ENCODE measurements around the gene SLC25A21.
A peak's percentile ranks its signal among the peaks of the same experiment; 100 is the strongest.

The SLC25A21 gene

DNA sequence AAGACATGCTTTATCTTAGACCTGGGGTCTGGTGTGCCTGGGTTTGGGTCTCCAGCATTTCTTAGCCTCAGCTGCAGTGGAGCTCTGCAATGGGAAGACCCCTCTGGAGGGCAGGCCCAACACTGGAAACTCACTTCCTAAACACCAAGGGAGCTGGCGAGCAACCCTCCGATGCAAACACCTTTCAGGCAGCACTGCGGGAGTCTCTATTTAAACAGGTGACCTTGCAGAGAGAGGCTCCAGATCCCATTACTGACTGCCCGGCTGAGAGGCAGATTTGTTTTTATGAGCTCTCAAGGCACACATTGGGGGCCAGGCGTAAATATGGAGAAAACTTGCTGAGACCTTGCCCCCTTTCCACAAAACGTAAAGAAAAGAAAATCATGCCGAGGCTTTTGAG, 315.3 kb downstream of the SLC25A21 start:
- DNase-seq, result peak; percentile 80

DNA sequence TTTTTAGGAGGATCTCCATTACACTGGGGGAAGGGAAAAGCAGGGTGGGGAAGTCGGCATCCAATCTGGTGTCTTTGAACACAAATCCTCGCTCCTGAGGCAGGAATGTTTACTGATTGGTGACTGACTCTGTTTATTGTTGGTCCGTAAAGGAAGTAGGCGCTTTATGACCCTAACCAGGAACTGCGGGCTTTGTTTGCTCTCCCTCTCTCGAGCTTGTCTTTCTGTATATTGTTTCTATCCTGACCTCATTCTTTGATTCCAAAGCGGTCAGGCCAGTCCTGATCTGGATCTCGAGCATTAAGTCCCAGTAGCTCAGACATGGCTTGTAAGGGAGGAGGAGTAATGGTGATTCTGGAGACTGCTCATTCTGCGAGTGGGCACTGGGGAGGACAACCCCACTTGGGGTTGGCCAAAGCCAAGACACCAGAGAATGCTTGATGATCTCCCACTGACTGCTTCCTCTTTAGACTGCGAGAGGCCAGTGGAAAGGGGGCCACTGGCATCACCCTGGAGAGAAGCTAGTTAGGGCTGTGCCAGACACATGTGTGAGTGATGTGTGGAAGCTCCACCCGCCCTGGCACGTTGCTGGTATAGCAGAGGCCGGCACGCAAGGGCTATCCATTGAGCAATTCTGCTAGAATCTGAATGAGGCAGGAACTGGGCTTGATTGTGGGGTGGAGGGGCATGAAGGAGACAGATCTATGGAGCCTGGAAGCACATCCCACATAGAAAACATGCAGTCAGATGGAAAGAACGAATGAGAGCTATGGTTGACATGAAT, 316.1 kb downstream of the SLC25A21 start:
- peak; percentile 96 for DNase-seq

DNA sequence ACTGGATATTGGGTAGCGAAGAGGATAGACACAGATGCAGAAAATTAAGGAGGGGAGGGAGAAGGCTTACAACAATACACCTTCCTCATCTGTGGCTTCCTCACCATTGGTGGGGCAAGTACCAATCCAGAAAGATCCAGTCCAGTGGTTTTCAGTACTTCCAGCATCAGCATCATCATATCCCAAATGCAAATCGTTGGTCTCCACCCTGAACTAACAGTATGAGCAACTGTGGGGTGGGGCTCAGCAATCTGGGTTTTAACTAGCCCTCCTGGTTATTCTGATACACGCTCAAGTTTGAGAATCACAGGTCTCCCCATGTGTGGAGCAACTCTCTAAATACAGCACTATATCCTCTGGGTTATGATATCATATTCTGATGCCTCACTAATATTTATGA, 317.0 kb downstream of the SLC25A21 start:
- DNase-seq, result no peak

DNA sequence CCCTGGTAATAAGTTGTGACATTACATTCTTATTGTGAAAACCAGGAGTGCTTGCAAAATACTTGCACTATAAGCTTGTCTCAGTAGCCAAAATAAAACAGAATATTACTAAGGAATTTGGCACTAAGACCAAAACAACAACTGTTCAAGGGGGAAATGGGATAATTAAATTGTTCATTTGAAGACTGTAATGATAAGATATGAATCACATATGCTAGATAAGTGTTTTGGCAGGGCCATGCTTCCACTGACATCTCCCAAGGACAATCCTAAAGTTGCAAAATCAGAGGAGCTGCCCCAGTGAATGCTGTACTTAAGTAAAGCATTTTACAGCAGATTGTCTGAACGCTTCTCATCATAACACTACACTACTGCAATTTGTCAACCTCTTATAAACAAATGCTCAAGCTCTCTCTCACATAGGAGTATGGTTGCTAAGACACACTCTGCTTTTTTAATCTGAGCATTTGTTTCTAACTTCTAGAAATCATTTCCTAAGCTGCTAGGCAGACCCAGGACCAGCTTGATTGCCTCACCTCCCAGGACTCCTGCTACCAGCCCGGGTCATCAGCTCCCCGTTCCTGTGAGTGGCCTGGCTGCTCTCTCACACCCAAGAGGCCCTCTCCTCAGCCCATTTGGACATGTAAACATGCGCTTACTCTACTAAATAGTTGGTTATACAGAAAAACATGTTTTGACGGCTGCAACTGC, 319.3 kb downstream of the SLC25A21 start:
- no peak for DNase-seq

DNA sequence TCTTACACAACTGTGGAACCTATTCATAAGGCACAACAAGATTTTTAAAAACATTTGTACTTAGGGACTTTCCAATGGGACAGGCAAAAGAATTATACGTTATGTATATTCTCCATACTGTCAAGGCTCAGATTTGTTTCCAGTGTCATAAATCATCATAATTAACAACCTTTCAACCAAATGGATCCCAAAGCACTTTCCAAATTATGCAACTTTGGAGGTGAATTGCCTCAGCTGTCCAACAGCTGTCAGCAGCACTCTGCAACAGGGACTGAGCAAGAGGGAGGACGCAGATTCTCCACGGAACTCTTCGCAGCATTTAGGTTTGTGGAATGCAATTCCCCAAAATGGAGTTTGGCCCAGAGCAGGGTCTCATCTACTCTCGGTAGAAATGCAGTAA, 324.2 kb downstream of the SLC25A21 start:
- DNase-seq, result no peak

DNA sequence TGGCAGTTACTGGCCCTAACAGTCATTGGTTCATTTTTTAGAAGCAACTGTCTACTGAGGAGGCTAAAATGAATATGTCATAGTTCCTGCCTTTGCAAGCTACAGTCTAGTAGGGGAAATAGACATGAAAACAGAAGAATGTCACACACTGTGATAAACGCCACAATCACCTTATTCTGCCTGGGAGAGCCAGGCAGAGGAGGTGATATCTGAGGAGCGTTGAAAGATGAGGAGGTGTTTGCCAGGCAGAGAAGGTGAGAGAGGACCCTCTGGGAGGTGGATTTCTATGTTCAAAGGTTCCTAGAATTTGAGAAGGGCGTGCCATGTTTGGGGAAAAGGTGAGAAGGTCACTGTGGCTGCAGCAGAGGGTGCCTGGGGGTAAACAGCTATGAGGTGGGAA, 325.0 kb downstream of the SLC25A21 start:
- no peak for DNase-seq

DNA sequence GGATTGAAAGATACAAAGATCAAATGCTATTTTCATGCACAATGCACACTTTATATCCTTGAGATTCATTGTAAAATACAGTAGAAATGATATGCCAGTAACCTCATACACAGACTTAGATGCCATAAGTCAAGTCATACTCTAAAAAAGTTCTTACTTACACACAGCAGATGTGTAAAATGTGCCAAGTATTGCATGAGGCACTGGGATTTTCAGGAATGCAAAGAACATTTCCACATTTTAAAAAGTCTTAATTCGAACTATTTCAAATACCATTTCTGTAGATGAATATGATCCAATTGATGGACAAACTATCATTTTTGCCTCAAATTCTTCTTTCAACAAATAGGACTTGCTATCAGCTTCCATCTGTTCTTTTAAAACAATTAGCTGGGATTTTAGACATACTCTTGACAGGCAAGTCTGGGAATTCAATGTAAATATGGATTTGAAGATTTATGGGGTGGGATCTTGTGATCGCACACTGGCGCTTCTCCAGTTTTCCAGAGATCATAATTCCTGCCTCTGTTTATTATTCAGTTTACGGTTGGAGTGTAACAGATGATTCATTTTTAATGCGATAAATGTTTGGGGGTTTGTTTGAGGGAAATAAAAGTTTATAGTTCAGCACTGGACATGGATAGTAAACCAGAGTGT, 326.9 kb downstream of the SLC25A21 start:
- DNase-seq, result no peak

DNA sequence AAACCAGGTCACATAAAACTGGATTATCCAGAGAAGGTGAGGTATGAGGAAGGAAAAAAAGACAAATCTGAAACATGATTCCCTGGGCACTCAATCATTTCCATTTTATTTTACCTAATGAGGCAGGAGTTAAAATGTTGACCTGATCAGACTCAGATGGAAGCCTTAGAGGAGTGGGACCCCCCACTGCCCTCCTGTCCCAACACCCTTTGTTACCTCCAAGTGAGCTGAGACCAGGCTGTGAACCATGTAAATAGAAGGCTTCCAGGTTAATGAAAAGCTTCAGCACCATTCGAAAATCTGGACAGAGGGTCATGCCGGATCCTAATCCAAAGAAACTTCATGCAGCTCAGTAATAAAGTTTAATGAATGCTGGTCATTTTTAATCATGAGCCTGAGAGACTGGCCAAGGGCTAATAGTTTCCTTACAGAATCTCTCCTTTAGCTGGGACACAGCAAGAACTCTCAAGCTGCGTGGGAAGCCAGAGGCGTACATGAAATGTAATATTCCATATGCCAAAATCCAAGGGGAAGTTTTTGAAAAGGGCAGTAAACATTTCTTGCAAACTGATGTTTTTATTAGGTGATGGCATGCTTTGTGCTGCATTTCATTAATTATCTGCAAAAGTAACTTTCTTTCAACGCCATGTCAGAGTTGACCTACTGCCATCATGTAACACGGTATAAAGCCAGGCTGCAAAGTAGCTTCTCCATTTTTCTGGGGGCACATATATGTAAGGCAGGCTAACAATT, 327.8 kb downstream of the SLC25A21 start:
- DNase-seq, result no peak

DNA sequence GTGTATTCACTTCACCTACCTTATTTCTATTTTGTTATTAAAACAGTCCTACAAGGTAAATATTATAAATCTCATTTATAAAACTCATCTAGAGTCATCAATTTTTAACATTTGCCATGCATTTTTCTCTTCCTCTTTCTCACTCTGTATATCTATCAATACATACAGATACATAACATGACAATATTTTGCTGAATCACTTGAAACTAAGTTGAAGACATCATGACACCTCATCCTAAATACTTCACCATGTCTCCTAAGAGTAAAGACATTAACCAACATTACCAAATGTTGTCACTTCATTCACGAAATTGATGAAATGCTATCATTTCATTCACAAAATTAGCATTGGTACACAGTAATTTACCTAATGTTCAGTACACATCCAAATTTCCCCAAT, 329.0 kb downstream of the SLC25A21 start:
- DNase-seq, result no peak

DNA sequence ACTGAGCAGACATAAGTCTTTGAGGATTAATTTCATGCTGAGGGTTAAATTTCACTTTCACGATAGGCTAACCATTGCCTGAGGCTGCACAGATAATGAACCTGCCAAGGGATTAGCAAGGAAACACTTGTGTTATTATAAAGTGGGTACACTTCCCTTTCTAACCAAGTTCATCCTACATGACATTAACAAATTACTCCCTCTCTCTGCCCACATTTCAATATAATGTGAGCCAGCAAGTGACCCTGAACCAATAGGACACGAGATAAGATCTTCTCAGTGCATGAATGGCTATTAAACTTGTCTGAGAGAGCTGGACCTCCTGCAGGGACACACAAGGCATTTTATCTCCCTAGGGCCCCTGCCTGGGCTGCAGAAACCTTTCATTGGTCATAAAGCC, 337.3 kb downstream of the SLC25A21 start:
- DNase-seq, result peak; percentile 18

DNA sequence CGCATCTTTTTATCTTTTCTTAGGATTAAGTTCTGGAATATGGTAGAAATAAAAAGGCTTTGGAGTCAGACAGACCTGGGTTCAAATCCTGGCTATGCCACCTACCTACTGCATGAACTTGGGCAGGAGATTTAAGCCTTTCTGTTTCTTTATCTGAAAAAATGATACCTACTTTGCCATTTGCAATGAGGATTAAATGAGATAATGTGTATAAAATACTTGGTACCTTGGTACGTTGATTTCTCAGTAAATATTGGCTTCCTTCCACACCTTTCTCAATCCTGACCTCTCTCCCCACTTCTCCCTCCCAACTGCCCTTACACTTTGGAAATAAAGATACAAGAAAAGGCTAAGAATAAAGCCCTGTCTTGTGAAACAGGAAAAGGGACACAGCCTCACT, 338.1 kb downstream of the SLC25A21 start:
- DNase-seq, result no peak

DNA sequence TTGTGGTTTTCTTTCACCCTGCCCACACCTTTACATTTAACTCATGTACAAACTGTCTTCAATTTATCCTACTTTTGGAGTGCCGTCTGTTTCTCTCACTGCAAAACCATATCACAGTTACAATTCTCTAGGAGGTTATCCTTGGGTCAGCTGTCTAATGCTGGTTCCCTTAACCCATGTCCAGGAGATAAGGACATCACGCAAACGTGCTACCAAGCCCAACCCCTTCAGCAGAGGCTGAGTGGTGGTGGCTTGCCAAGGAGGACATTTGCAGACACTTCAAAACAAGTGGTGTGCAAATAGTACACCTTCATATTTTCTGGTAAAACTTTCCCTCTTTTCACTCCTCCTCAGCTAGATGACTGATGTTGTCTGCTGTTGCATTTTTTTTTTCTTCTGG, 342.9 kb downstream of the SLC25A21 start:
- peak; percentile 69 for DNase-seq

DNA sequence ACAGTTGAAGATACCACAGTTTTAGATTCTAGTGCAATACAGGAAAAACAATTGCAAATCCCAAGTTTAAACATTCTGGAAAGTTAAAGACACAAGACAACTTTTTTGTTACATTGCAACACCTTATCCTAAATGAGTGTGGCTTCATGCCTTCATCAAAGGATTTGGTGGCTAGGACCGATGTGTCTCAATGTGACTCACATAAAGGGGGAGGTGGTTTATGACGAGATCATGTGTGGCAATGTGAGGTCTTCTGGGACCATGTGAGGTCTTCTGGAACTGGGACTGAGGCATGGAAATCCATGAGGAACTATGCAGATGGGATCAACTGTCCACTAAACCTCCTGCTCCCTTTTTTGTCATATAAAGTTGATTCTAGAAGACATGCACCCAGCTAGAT, 344.5 kb downstream of the SLC25A21 start:
- DNase-seq, result peak; percentile 54

DNA sequence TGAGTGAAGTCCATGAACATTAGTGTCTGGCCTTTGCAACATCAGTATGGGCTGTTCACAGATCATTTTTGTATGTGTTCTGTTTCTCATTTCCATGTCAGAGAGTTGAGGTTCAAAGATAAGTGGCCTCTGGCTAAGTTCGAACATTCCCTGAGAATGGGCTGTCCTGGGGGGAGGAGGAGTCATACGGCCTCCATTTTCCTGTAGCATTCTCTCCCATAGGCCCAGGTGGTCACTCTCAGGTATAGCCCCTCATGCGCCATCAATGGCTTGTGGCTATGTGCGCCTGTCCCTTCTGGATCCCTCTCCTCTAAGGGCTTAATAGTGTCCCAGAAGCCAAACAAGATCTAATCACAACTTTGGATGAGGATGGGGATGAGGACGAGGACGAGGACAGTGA, 345.8 kb downstream of the SLC25A21 start:
- DNase-seq, result peak; percentile 75

DNA sequence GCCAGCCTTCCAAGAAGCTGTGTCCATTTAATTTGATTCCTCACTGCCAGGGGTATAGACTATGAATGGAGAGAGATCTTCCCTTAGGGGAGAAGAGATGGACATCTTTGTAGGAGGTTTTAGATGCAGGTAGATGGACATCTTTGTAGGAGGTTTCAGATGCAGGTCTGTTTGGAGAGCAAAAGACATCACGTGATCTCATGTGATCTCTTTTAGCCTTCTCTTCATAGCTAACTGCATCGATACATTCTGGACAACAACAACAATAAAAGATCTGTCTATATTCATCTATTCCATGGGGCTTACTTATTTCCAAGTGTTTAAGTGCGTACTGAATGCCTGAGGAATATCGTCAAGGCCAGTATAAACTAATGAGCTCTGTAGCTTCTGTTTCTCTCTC, 347.6 kb downstream of the SLC25A21 start:
- no peak for DNase-seq

DNA sequence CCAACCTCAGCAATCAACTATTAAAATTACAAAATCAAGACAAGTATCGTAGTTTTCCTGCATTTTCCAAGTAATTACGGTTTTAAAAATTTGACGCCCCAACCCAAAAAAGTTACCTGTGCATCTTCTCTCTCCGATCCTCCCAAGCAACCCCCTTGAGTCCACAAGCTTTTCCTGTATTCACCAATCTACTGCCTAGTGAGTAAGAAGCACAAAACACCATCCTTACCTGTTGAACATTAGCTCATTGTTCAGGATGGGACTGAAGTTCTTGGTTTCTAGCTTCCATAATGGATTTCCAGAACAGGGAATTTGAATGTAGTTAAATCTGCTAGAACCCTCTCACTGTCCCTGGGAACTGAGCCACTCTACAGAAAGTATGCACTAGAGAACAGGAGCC, 348.8 kb downstream of the SLC25A21 start:
- DNase-seq, result no peak

DNA sequence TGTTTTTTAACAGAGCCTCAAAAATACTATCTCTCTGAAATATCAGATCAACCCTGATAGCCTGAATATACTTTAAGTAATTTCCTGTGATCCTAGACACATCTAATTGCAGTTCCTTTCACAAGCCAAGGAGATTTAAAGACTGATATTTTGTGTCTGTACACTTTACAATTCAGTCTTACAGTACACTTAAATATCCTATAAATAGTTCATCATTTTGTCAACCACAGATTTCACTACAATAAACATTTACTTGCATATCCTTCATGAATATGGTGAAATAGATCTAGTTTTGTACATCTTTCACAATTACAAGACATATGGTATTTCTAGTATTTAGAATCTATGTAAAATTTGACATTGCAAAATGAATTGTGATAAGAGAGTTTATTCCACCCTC, 349.7 kb downstream of the SLC25A21 start:
- DNase-seq, result no peak

DNA sequence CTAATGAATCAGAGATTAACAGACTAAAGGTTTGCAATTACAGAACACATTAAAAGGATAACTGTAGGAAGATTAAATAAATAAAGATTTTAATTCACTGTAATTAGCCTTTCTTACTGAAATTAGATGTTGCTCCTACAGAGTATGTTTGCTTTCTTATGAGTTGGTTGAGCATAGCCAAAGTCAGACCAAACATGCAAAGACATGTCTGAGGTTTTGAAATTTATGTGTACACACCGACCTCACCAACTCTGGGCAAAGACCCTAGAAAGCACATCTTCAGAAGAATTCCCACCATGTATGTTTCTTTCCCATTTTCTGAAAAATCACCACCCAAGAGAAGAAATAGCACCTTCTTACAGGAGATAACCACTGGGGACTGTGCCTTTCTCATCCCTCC, 351.5 kb downstream of the SLC25A21 start:
- DNase-seq, result no peak

DNA sequence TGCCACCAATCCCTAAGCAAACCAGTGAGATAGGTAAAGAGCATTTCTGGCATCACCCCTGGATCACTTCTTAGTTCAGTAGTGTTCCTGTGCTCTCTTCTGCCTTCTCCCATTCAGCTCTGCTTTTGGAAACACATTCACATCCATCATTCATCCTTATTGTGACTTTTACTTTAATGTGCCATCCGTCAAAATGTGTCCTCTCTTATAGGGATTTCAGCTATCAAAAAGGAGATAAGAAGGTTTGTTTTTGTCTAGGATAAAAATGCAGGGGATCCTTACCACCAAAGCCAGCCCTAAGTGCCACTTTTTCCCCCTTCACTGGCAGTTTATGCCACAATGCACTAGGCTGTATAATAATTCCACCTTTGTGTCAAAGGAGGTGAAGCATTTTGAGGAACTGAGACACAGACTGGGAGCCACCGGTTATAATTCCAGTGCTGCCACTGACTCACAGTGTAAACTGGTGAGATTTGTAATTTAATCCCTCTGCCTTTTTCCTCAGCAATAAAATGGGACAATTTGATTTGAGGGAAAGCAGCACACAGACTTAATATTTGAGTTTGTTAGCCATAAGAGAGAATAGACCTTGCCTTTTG, 352.2 kb downstream of the SLC25A21 start:
- peak; percentile 70 for DNase-seq

DNA sequence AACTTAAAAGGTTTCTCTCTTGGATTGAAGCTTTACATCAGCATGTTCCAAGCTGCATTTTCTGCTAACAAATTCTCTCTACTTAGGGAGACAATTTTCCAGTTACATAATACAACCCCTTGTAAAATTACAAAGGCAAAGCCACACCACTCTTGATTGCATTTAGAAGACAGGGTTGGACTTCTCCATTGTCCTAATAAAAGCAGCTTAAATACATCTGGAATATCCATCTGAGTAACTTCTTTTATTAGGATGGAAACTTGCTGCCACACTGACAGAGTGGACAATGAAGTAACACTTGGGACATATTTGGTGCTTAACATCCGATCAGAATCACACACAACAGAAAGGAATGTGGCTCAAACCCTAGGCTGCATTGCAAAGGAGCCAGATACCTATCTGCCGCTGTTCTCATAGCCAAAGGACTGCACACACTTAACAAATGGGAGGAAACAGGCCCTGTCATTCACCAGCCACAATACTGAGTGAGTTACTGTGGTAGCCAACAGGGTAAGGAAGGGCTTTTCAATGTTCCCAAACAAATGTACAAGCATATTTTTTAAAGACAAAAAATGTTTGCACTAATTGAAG, 353.5 kb downstream of the SLC25A21 start:
- no peak for DNase-seq

DNA sequence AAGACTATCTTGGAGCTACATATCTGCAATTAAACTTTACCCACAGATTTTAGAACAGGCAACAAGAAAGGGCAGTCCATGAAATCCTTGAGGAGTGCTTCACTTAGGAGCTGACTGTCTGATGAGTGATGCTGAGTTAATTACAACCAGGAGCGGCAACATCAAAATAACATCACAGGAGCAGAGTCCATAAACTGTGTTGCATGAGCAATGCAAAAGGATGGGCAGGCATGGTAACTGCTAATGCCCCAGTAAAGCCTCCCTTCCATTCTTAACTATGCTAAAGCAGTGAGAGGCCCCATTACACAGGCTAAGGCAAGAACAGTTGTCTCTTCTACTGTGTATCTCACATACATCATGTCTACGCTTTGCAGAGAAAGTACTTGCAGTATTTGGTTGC, 354.2 kb downstream of the SLC25A21 start:
- DNase-seq, result no peak

All from DMS53 (cell line).